Panc1 (cell line): ENCODE data around the gene FAM228A. TPM values are rescaled to one million over a fixed set of nuclear protein-coding genes. Genes with fewer than 3 reads are reported as not detected.

ENCODE experiments used
- ATAC-seq: fragments of 200-7000 bp; cut with Tn5 transposase; 2 replicates; pipeline ENCODE4 v1.9.1; 2020; ENCODE audit warnings: mild to moderate bottlenecking, moderate library complexity
- BruUV-seq: library from RNA; stranded (reverse); fragments of 400-500 nt; replicated peaks from 2 replicates; lab custom pipeline; 2021; lab: Mats Ljungman, UMichigan
- CTCF ChIA-PET: fragments of 300-600 bp; sonication (Branson Sonifier 250); formaldehyde crosslinking; loops from one replicate; lab custom pipeline; 2022; ENCODE audit warnings: antibody characterized with exemption; lab: Charles Lee
- POLR2A ChIA-PET: fragments of 300-600 bp; sonication (Branson Sonifier 250); formaldehyde crosslinking; loops from one replicate; lab custom pipeline; 2022; ENCODE audit warnings: antibody characterized with exemption; lab: Charles Lee
- DNase-seq: peaks from one replicate; pipeline ENCODE4 v3.0.0-alpha.2; 2010; ENCODE audit warnings: low read depth, low spot score
- H3K27ac ChIP-seq: 2 replicates; pipeline ENCODE4 v1.5.1; 2011; ENCODE audit warnings: mild to moderate bottlenecking, low read length, inconsistent platforms
- H3K27me3 ChIP-seq: fragments of 200-500 bp; sonication (Bioruptor generic); 2 replicates; pipeline ENCODE4 v1.6.0; 2014; ENCODE audit warnings: low read length, inconsistent platforms; ENCODE audit not compliant: control insufficient read depth, insufficient read depth
- H3K36me3 ChIP-seq: fragments of 200-500 bp; sonication (Bioruptor generic); 2 replicates; pipeline ENCODE4 v1.5.1; 2014; ENCODE audit warnings: inconsistent platforms, mild to moderate bottlenecking, low read length, moderate library complexity; ENCODE audit not compliant: control insufficient read depth, insufficient read depth
- H3K4me1 ChIP-seq: 2 replicates; pipeline ENCODE4 v1.5.1; 2011; ENCODE audit warnings: inconsistent platforms, mild to moderate bottlenecking, low read length, moderate library complexity; ENCODE audit not compliant: control insufficient read depth, insufficient read depth
- H3K4me3 ChIP-seq, 2 experiments: 2 replicates each; pipeline ENCODE4 v1.5.1; 2011 to 2012; ENCODE audit warnings: low read depth in 2 of 2, low read length in 2 of 2, mild to moderate bottlenecking in 2 of 2, inconsistent platforms in 1 of 2, moderate library complexity in 1 of 2
- H3K9me3 ChIP-seq: fragments of 200-500 bp; sonication (Bioruptor generic); 2 replicates; pipeline ENCODE4 v1.5.1; 2014; ENCODE audit warnings: low read depth, mild to moderate bottlenecking, inconsistent platforms, low read length, moderate library complexity; ENCODE audit not compliant: control insufficient read depth, insufficient read depth
- CTCF ChIP-seq: fragments of 450-650 bp; IDR thresholded peaks from 2 replicates; pipeline ENCODE4 v1.5.1; 2017; ENCODE audit warnings: mild to moderate bottlenecking
- POLR2AphosphoS5 ChIP-seq: IDR thresholded peaks from 2 replicates; pipeline ENCODE4 v1.6.1; 2012; ENCODE audit warnings: mild to moderate bottlenecking, low read depth, low read length, moderate library complexity
- REST ChIP-seq, 2 experiments: IDR thresholded peaks; 2 replicates each; pipeline ENCODE4 v1.6.1; 2011 to 2012; ENCODE audit warnings: low read depth in 2 of 2, control low read depth in 1 of 2, low read length in 1 of 2, mild to moderate bottlenecking in 1 of 2, moderate library complexity in 1 of 2; ENCODE audit not compliant: insufficient read depth in 1 of 2
- SIN3A ChIP-seq: IDR thresholded peaks from 2 replicates; pipeline ENCODE4 v1.6.1; 2012; ENCODE audit warnings: low read depth, mild to moderate bottlenecking, low read length, moderate library complexity, borderline replicate concordance; ENCODE audit not compliant: insufficient read depth
- TCF7L2 ChIP-seq: IDR thresholded peaks from 2 replicates; pipeline ENCODE4 v1.6.1; 2011; ENCODE audit warnings: mild to moderate bottlenecking, low read depth, low read length, inconsistent platforms
- in situ Hi-C: cut with HindIII; loops from 2 replicates; pipeline ENCODE4 v1.10.0; 2016; ENCODE audit warnings: low sequenced_read_pairs, low pct_unique_long_range_greater_than_20kb
- intact Hi-C: fragments of 100-400 bp; cut with micrococcal nuclease; formaldehyde crosslinking; loops from one replicate; pipeline ENCODE4 v1.10.0; 2022; ENCODE audit not compliant: unreplicated experiment
- total RNA-seq: library from RNA; stranded (reverse); gene quantifications from one replicate; pipeline ENCODE4 v1.2.1, GENCODE V29; 2021; ENCODE audit not compliant: unreplicated experiment

FAM228A gene
- total RNA-seq, 1 experiment from 2014 or later = not detected

- H3K9me3 ChIP-seq = no peaks in the 10 kb centered on the region
- H3K4me1 ChIP-seq = no peaks in the 10 kb centered on the region
- TF ChIP-seq POLR2AphosphoS5 (no peak), TCF7L2 (no peak), CTCF (no peak), REST (IDR thresholded peaks at IDR 0.05; ENCODE audit: insufficient read depth in 1 of 2, low read depth in 2 of 2, low read length in 1 of 2) (no peak), SIN3A (no peak)
- CTCF ChIA-PET = no interaction called here
- no peak overlapping the region for H3K27ac ChIP-seq
- no peak for DNase-seq
- intact Hi-C loops = no loop called here
- H3K36me3 ChIP-seq = no peaks in the 10 kb centered on the region
- no peak for ATAC-seq
- BruUV-seq = no TSS peak
- in situ Hi-C loops = no loop called here
- H3K27me3 ChIP-seq = no peaks in the 10 kb centered on the region
- POLR2A ChIA-PET = no interaction called here
- H3K4me3 ChIP-seq = peak overlapping the region; percentile 20 to 48
Observed at GRCh38 chr2:24175631-24176187, 856 bp downstream of the FAM228A start.

GRCh38 chr2:24176326-24176725 is 1.5 kb downstream of the FAM228A start:
- CTCF ChIA-PET = no interaction called here
- in situ Hi-C loops = no loop called here

More at GRCh38 chr2:24176326-24176725, 1.5 kb downstream of the FAM228A start:
- no TSS peak for BruUV-seq
- no peaks in the 10 kb centered on the region for H3K27me3 ChIP-seq
- POLR2A ChIA-PET = no interaction called here
- H3K4me3 ChIP-seq = no peak overlapping the region
- DNase-seq (no peak), ATAC-seq (no peak)
- H3K9me3 ChIP-seq = no peaks in the 10 kb centered on the region
- intact Hi-C loops = no loop called here
- TF ChIP-seq TCF7L2 (no peak), CTCF (no peak), POLR2AphosphoS5 (no peak), SIN3A (no peak)
- no peak overlapping the region for H3K27ac ChIP-seq
- H3K36me3 ChIP-seq = no peaks in the 10 kb centered on the region
- no peaks in the 10 kb centered on the region for H3K4me1 ChIP-seq
